WTC11 (cell line): ENCODE data around the gene HGS. TPM values are rescaled to one million over a fixed set of nuclear protein-coding genes. Genes with fewer than 3 reads are reported as not detected.

Experiments
- CBFB ChIP-seq: sonication (generic); formaldehyde crosslinking; IDR thresholded peaks from 2 replicates; pipeline ENCODE4 v1.8.1; 2022; ENCODE audit warnings: mild to moderate bottlenecking, low read depth, missing genetic modification reagents
- FOXP1 ChIP-seq: sonication (generic); formaldehyde crosslinking; IDR thresholded peaks from 2 replicates; pipeline ENCODE4 v1.8.0; 2022; ENCODE audit warnings: missing genetic modification reagents, mild to moderate bottlenecking, moderate library complexity, borderline replicate concordance
- GABPB1 ChIP-seq: sonication (generic); formaldehyde crosslinking; IDR thresholded peaks from 2 replicates; pipeline ENCODE4 v1.8.1; 2023; ENCODE audit warnings: mild to moderate bottlenecking, missing genetic modification reagents
- GRHL2 ChIP-seq: fragments of 250-450 bp; sonication (Bioruptor Pico); IDR thresholded peaks from 2 replicates; pipeline ENCODE4 v1.8.0; 2022; ENCODE audit warnings: mild to moderate bottlenecking, moderate library complexity; ENCODE audit not compliant: insufficient replicate concordance, severe bottlenecking
- MXD4 ChIP-seq: fragments of 250-450 bp; sonication (Bioruptor Pico); IDR thresholded peaks from 2 replicates; pipeline ENCODE4 v1.8.0; 2021; ENCODE audit warnings: mild to moderate bottlenecking, moderate library complexity, borderline replicate concordance
- NFYB ChIP-seq: sonication (generic); formaldehyde crosslinking; conservative IDR thresholded peaks from 2 replicates; pipeline ENCODE4 v1.8.0; 2022; ENCODE audit warnings: low read depth, missing genetic modification reagents
- PRRX2 ChIP-seq: fragments of 250-450 bp; sonication (Bioruptor Pico); IDR thresholded peaks from 2 replicates; pipeline ENCODE4 v1.8.0; 2021; ENCODE audit warnings: mild to moderate bottlenecking
- RELA ChIP-seq: sonication (generic); formaldehyde crosslinking; IDR thresholded peaks from 2 replicates; pipeline ENCODE4 v1.8.1; 2022; ENCODE audit warnings: missing genetic modification reagents, mild to moderate bottlenecking, borderline replicate concordance
- SOX15 ChIP-seq: fragments of 250-450 bp; sonication (Bioruptor Pico); IDR thresholded peaks from 2 replicates; pipeline ENCODE4 v1.9.0; 2021; ENCODE audit warnings: mild to moderate bottlenecking
- SP1 ChIP-seq: sonication (generic); formaldehyde crosslinking; conservative IDR thresholded peaks from 2 replicates; pipeline ENCODE4 v1.8.1; 2022; ENCODE audit warnings: missing genetic modification reagents
- TEAD1 ChIP-seq: sonication (generic); formaldehyde crosslinking; IDR thresholded peaks from 2 replicates; pipeline ENCODE4 v1.8.0; 2022; ENCODE audit warnings: mild to moderate bottlenecking, missing genetic modification reagents
- TEAD4 ChIP-seq: sonication (generic); formaldehyde crosslinking; IDR thresholded peaks from 2 replicates; pipeline ENCODE4 v1.8.0; 2022; ENCODE audit warnings: mild to moderate bottlenecking, missing genetic modification reagents
- TP53 ChIP-seq: sonication (generic); formaldehyde crosslinking; IDR thresholded peaks from 2 replicates; pipeline ENCODE4 v1.8.1; 2023; ENCODE audit warnings: mild to moderate bottlenecking, missing genetic modification reagents
- ZBTB21 ChIP-seq: sonication (generic); formaldehyde crosslinking; IDR thresholded peaks from 2 replicates; pipeline ENCODE4 v1.8.1; 2023; ENCODE audit warnings: mild to moderate bottlenecking, missing genetic modification reagents, borderline replicate concordance
- ZNF121 ChIP-seq: sonication (generic); formaldehyde crosslinking; IDR thresholded peaks from 2 replicates; pipeline ENCODE4 v1.8.0; 2023; ENCODE audit warnings: missing genetic modification reagents
- total RNA-seq: library from RNA; stranded (reverse); gene quantifications from 3 replicates; pipeline ENCODE4 v1.2.3, GENCODE V29; 2021
- TF ChIP-seq, protein P1 (sequence below): fragments of 250-450 bp; sonication (Bioruptor Pico); IDR thresholded peaks from 2 replicates; pipeline ENCODE4 v1.9.0; 2021; ENCODE audit warnings: mild to moderate bottlenecking
- TF ChIP-seq, protein P2 (sequence below): sonication (generic); formaldehyde crosslinking; IDR thresholded peaks from 2 replicates; pipeline ENCODE4 v1.8.1; 2023; ENCODE audit warnings: mild to moderate bottlenecking, missing genetic modification reagents, borderline replicate concordance
- TF ChIP-seq, protein P3 (sequence below): sonication (generic); formaldehyde crosslinking; IDR thresholded peaks from 2 replicates; pipeline ENCODE4 v1.8.0; 2022; ENCODE audit warnings: missing genetic modification reagents
- TF ChIP-seq, protein P4 (sequence below): fragments of 250-450 bp; sonication (Bioruptor Pico); IDR thresholded peaks from 2 replicates; pipeline ENCODE4 v1.9.0; 2021; ENCODE audit warnings: moderate library complexity, mild to moderate bottlenecking, inconsistent platforms, borderline replicate concordance
- TF ChIP-seq, protein P5 (sequence below): sonication (generic); formaldehyde crosslinking; conservative IDR thresholded peaks from 2 replicates; pipeline ENCODE4 v1.8.1; 2023; ENCODE audit warnings: mild to moderate bottlenecking, low read depth, missing genetic modification reagents, moderate library complexity
- TF ChIP-seq, protein P6 (sequence below): fragments of 250-450 bp; sonication (Bioruptor Pico); IDR thresholded peaks from 2 replicates; pipeline ENCODE4 v1.9.0; 2021; ENCODE audit warnings: mild to moderate bottlenecking
- TF ChIP-seq, protein P7 (sequence below): sonication (generic); formaldehyde crosslinking; IDR thresholded peaks from 2 replicates; pipeline ENCODE4 v1.8.1; 2023; ENCODE audit warnings: mild to moderate bottlenecking, missing genetic modification reagents
- TF ChIP-seq, protein P8 (sequence below): sonication (generic); formaldehyde crosslinking; IDR thresholded peaks from 2 replicates; pipeline ENCODE4 v1.8.0; 2022; ENCODE audit warnings: mild to moderate bottlenecking, missing genetic modification reagents

HGS gene
- total RNA-seq, 1 experiment from 2014 or later: 113 TPM

DNA sequence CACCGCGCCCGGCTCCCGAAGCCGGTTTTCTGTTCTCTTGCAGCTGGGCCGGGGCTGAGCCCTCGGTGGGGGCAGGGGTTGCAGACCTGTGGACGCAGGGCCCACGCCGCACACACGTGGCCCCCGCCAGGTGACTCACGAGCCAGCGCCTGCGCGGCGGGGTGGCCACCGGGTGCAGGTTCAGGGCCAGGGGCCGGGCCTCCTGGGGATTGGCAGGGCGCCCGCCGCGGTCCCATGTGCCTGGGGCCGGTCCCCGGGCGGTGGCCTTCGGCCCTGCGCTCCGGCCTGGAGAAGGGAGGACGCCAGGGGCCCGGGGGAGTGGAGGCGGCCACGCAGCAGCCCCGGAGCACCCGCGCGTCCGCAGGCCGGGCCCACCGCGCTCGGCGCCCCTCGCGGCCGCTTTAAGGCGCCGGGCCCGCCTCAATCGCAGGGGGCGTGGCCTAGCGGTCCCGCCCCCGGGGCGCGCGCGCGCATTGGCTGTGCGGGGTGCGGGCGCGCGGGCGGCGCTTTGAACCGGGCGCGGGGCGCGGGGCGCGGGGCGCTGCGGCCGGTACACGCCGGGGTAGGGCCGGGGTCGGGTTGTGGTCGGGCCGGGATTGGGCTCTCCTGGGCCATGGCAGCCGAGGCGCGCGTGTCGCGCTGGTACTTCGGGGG lies 28.1 kb downstream of the HGS start, which contains the start of gene SLC25A10 (continued):
- TF ChIP-seq, protein P1, sequence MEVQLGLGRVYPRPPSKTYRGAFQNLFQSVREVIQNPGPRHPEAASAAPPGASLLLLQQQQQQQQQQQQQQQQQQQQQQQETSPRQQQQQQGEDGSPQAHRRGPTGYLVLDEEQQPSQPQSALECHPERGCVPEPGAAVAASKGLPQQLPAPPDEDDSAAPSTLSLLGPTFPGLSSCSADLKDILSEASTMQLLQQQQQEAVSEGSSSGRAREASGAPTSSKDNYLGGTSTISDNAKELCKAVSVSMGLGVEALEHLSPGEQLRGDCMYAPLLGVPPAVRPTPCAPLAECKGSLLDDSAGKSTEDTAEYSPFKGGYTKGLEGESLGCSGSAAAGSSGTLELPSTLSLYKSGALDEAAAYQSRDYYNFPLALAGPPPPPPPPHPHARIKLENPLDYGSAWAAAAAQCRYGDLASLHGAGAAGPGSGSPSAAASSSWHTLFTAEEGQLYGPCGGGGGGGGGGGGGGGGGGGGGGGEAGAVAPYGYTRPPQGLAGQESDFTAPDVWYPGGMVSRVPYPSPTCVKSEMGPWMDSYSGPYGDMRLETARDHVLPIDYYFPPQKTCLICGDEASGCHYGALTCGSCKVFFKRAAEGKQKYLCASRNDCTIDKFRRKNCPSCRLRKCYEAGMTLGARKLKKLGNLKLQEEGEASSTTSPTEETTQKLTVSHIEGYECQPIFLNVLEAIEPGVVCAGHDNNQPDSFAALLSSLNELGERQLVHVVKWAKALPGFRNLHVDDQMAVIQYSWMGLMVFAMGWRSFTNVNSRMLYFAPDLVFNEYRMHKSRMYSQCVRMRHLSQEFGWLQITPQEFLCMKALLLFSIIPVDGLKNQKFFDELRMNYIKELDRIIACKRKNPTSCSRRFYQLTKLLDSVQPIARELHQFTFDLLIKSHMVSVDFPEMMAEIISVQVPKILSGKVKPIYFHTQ (CRISPR knock-in tag): no peak
- TF ChIP-seq FOXP1 (CRISPR knock-in tag) (peak; percentile 65), PRRX2 (CRISPR knock-in tag) (no peak), SOX15 (CRISPR knock-in tag) (no peak), ZNF121 (CRISPR knock-in tag) (no peak), SP1 (CRISPR knock-in tag) (peak; percentile 96), MXD4 (CRISPR knock-in tag) (no peak), CBFB (CRISPR knock-in tag) (0 out of 2 replicates have a peak, but pooled peaks have one; percentile 20), NFYB (CRISPR knock-in tag) (peak; percentile 30), ZBTB21 (CRISPR knock-in tag) (no peak), RELA (CRISPR knock-in tag) (no peak), TP53 (no peak), GRHL2 (CRISPR knock-in tag) (no peak), TEAD4 (CRISPR knock-in tag) (no peak), TEAD1 (CRISPR knock-in tag) (peak; percentile 20; the same call in 1 of the 2 replicates), GABPB1 (CRISPR knock-in tag) (peak; percentile 94)
- TF ChIP-seq, protein P2, sequence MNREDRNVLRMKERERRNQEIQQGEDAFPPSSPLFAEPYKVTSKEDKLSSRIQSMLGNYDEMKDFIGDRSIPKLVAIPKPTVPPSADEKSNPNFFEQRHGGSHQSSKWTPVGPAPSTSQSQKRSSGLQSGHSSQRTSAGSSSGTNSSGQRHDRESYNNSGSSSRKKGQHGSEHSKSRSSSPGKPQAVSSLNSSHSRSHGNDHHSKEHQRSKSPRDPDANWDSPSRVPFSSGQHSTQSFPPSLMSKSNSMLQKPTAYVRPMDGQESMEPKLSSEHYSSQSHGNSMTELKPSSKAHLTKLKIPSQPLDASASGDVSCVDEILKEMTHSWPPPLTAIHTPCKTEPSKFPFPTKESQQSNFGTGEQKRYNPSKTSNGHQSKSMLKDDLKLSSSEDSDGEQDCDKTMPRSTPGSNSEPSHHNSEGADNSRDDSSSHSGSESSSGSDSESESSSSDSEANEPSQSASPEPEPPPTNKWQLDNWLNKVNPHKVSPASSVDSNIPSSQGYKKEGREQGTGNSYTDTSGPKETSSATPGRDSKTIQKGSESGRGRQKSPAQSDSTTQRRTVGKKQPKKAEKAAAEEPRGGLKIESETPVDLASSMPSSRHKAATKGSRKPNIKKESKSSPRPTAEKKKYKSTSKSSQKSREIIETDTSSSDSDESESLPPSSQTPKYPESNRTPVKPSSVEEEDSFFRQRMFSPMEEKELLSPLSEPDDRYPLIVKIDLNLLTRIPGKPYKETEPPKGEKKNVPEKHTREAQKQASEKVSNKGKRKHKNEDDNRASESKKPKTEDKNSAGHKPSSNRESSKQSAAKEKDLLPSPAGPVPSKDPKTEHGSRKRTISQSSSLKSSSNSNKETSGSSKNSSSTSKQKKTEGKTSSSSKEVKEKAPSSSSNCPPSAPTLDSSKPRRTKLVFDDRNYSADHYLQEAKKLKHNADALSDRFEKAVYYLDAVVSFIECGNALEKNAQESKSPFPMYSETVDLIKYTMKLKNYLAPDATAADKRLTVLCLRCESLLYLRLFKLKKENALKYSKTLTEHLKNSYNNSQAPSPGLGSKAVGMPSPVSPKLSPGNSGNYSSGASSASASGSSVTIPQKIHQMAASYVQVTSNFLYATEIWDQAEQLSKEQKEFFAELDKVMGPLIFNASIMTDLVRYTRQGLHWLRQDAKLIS (CRISPR knock-in tag): no peak
- TF ChIP-seq, protein P3, sequence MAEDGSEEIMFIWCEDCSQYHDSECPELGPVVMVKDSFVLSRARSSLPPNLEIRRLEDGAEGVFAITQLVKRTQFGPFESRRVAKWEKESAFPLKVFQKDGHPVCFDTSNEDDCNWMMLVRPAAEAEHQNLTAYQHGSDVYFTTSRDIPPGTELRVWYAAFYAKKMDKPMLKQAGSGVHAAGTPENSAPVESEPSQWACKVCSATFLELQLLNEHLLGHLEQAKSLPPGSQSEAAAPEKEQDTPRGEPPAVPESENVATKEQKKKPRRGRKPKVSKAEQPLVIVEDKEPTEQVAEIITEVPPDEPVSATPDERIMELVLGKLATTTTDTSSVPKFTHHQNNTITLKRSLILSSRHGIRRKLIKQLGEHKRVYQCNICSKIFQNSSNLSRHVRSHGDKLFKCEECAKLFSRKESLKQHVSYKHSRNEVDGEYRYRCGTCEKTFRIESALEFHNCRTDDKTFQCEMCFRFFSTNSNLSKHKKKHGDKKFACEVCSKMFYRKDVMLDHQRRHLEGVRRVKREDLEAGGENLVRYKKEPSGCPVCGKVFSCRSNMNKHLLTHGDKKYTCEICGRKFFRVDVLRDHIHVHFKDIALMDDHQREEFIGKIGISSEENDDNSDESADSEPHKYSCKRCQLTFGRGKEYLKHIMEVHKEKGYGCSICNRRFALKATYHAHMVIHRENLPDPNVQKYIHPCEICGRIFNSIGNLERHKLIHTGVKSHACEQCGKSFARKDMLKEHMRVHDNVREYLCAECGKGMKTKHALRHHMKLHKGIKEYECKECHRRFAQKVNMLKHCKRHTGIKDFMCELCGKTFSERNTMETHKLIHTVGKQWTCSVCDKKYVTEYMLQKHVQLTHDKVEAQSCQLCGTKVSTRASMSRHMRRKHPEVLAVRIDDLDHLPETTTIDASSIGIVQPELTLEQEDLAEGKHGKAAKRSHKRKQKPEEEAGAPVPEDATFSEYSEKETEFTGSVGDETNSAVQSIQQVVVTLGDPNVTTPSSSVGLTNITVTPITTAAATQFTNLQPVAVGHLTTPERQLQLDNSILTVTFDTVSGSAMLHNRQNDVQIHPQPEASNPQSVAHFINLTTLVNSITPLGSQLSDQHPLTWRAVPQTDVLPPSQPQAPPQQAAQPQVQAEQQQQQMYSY: no peak
- TF ChIP-seq, protein P4, sequence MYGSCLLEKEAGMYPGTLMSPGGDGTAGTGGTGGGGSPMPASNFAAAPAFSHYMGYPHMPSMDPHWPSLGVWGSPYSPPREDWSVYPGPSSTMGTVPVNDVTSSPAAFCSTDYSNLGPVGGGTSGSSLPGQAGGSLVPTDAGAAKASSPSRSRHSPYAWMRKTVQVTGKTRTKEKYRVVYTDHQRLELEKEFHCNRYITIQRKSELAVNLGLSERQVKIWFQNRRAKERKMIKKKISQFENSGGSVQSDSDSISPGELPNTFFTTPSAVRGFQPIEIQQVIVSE: no peak
- TF ChIP-seq, protein P5, sequence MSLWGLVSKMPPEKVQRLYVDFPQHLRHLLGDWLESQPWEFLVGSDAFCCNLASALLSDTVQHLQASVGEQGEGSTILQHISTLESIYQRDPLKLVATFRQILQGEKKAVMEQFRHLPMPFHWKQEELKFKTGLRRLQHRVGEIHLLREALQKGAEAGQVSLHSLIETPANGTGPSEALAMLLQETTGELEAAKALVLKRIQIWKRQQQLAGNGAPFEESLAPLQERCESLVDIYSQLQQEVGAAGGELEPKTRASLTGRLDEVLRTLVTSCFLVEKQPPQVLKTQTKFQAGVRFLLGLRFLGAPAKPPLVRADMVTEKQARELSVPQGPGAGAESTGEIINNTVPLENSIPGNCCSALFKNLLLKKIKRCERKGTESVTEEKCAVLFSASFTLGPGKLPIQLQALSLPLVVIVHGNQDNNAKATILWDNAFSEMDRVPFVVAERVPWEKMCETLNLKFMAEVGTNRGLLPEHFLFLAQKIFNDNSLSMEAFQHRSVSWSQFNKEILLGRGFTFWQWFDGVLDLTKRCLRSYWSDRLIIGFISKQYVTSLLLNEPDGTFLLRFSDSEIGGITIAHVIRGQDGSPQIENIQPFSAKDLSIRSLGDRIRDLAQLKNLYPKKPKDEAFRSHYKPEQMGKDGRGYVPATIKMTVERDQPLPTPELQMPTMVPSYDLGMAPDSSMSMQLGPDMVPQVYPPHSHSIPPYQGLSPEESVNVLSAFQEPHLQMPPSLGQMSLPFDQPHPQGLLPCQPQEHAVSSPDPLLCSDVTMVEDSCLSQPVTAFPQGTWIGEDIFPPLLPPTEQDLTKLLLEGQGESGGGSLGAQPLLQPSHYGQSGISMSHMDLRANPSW (CRISPR knock-in tag): no peak
- TF ChIP-seq, protein P6, sequence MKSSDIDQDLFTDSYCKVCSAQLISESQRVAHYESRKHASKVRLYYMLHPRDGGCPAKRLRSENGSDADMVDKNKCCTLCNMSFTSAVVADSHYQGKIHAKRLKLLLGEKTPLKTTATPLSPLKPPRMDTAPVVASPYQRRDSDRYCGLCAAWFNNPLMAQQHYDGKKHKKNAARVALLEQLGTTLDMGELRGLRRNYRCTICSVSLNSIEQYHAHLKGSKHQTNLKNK (CRISPR knock-in tag): no peak
- TF ChIP-seq, protein P7, sequence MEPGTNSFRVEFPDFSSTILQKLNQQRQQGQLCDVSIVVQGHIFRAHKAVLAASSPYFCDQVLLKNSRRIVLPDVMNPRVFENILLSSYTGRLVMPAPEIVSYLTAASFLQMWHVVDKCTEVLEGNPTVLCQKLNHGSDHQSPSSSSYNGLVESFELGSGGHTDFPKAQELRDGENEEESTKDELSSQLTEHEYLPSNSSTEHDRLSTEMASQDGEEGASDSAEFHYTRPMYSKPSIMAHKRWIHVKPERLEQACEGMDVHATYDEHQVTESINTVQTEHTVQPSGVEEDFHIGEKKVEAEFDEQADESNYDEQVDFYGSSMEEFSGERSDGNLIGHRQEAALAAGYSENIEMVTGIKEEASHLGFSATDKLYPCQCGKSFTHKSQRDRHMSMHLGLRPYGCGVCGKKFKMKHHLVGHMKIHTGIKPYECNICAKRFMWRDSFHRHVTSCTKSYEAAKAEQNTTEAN: 0 out of 2 replicates have a peak, but pooled peaks have one; percentile 14
- TF ChIP-seq, protein P8, sequence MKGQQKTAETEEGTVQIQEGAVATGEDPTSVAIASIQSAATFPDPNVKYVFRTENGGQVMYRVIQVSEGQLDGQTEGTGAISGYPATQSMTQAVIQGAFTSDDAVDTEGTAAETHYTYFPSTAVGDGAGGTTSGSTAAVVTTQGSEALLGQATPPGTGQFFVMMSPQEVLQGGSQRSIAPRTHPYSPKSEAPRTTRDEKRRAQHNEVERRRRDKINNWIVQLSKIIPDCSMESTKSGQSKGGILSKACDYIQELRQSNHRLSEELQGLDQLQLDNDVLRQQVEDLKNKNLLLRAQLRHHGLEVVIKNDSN: peak; percentile 70; the same call in 1 of the 2 replicates
